VCaP (cell line): ENCODE results near the gene EIF1.

ENCODE experiments used
- H3K27ac ChIP-seq: fragments of 450-650 bp; 2 replicates; pipeline ENCODE4 v1.5.1; 2017
- CTCF ChIP-seq: fragments of 450-650 bp; conservative IDR thresholded peaks from 2 replicates; pipeline ENCODE4 v1.5.1; 2017; ENCODE audit warnings: mild to moderate bottlenecking, moderate library complexity

The EIF1 gene

GRCh38 chr17:41739661-41740352 is 51.1 kb downstream of the EIF1 start:
- TF ChIP-seq CTCF, result no peak
- H3K27ac ChIP-seq, result no peak overlapping the region

- H3K27ac ChIP-seq, result no peak overlapping the region
- no peak for TF ChIP-seq CTCF
These were observed 51.8 kb downstream of the EIF1 start for GRCh38 chr17:41740506-41740905.

GRCh38 chr17:41741709-41742108 is 53.0 kb downstream of the EIF1 start:
- H3K27ac ChIP-seq, result no peak overlapping the region
- TF ChIP-seq CTCF, result no peak
